Measurements from ENCODE around the gene RNASEH1. TPM values are rescaled to one million over a fixed set of nuclear protein-coding genes. Genes with fewer than 3 reads are reported as not detected.

Gene RNASEH1
- total RNA-seq, 1 experiment from 2014 or later: 48.3 TPM

GRCh38 chr2:3553946-3554345 lies 4.2 kb downstream of the RNASEH1 start:
- no peak for TF ChIP-seq EZH2 (IDR thresholded peaks at IDR 0.05; ENCODE audit: borderline replicate concordance, low read depth, low read length, poor library complexity, severe bottlenecking)
- no peak for TF ChIP-seq CTCF (conservative IDR thresholded peaks at IDR 0.05; ENCODE audit: low read depth, low read length)
- no peak overlapping the region for H3K4me3 ChIP-seq (ENCODE audit: low read depth, low read length, poor library complexity, severe bottlenecking)
- CTCF ChIA-PET: no interaction called here
- no peak for DNase-seq (ENCODE audit: low spot score)
- POLR2A ChIA-PET (ENCODE audit: low non-redundant PET): no interaction called here
- intact Hi-C loops (cut with micrococcal nuclease; ENCODE audit: unreplicated experiment): no loop called here
- H3K4me1 ChIP-seq (ENCODE audit: insufficient read depth, low read length, poor library complexity, severe bottlenecking): no peaks in the 10 kb centered on the region
- no peak overlapping the region for H3K27ac ChIP-seq (ENCODE audit: low read depth, low read length, poor library complexity, severe bottlenecking)
- H3K27me3 ChIP-seq (replicated peaks; ENCODE audit: insufficient read depth, low read depth, low read length, poor library complexity): no peaks in the 10 kb centered on the region
- no peaks in the 10 kb centered on the region for H3K9me3 ChIP-seq (ENCODE audit: low read depth, low read length, poor library complexity, severe bottlenecking)
- peaks cover 65% of the 10 kb centered on the region for H3K36me3 ChIP-seq (ENCODE audit: insufficient read depth, low read length, poor library complexity, severe bottlenecking)
- BruUV-seq (replicated peaks): no TSS peak

- no TSS peak for BruUV-seq (replicated peaks)
- POLR2A ChIA-PET (ENCODE audit: low non-redundant PET): no interaction called here
- peaks cover 78% of the 10 kb centered on the region for H3K36me3 ChIP-seq (ENCODE audit: insufficient read depth, low read length, poor library complexity, severe bottlenecking)
Observed at GRCh38 chr2:3547915-3548314, 10.2 kb downstream of the RNASEH1 start.

GRCh38 chr2:3545788-3546478 lies 12.2 kb downstream of the RNASEH1 start:
- no peaks in the 10 kb centered on the region for H3K9me3 ChIP-seq (ENCODE audit: low read depth, low read length, poor library complexity, severe bottlenecking)
- peaks cover 71% of the 10 kb centered on the region for H3K36me3 ChIP-seq (ENCODE audit: insufficient read depth, low read length, poor library complexity, severe bottlenecking)
- no peak for DNase-seq (ENCODE audit: low spot score)
- H3K4me1 ChIP-seq (ENCODE audit: insufficient read depth, low read length, poor library complexity, severe bottlenecking): no peaks in the 10 kb centered on the region
- H3K27me3 ChIP-seq (replicated peaks; ENCODE audit: insufficient read depth, low read depth, low read length, poor library complexity): no peaks in the 10 kb centered on the region
- H3K4me3 ChIP-seq (ENCODE audit: low read depth, low read length, poor library complexity, severe bottlenecking): no peak overlapping the region
- TF ChIP-seq CTCF (conservative IDR thresholded peaks at IDR 0.05; ENCODE audit: low read depth, low read length): no peak
- TF ChIP-seq EZH2 (IDR thresholded peaks at IDR 0.05; ENCODE audit: borderline replicate concordance, low read depth, low read length, poor library complexity, severe bottlenecking): no peak
- BruUV-seq (replicated peaks): no TSS peak
- intact Hi-C loops (cut with micrococcal nuclease; ENCODE audit: unreplicated experiment): no loop called here
- POLR2A ChIA-PET (ENCODE audit: low non-redundant PET): no interaction called here
- CTCF ChIA-PET: no interaction called here
- no peak overlapping the region for H3K27ac ChIP-seq (ENCODE audit: low read depth, low read length, poor library complexity, severe bottlenecking)

More at GRCh38 chr2:3547915-3548314, 10.2 kb downstream of the RNASEH1 start:
- no peaks in the 10 kb centered on the region for H3K4me1 ChIP-seq (ENCODE audit: insufficient read depth, low read length, poor library complexity, severe bottlenecking)
- no peaks in the 10 kb centered on the region for H3K9me3 ChIP-seq (ENCODE audit: low read depth, low read length, poor library complexity, severe bottlenecking)
- no peak overlapping the region for H3K27ac ChIP-seq (ENCODE audit: low read depth, low read length, poor library complexity, severe bottlenecking)
- no peaks in the 10 kb centered on the region for H3K27me3 ChIP-seq (replicated peaks; ENCODE audit: insufficient read depth, low read depth, low read length, poor library complexity)
- CTCF ChIA-PET: no interaction called here
- H3K4me3 ChIP-seq (ENCODE audit: low read depth, low read length, poor library complexity, severe bottlenecking): no peak overlapping the region
- intact Hi-C loops (cut with micrococcal nuclease; ENCODE audit: unreplicated experiment): no loop called here
- TF ChIP-seq CTCF (conservative IDR thresholded peaks at IDR 0.05; ENCODE audit: low read depth, low read length) (no peak), EZH2 (IDR thresholded peaks at IDR 0.05; ENCODE audit: borderline replicate concordance, low read depth, low read length, poor library complexity, severe bottlenecking) (no peak)
- DNase-seq (ENCODE audit: low spot score): no peak
